Upper lobe of right lung (tissue), 1 donor: ENCODE results near the gene MT2A. TPM values are rescaled to one million over a fixed set of nuclear protein-coding genes. Genes with fewer than 3 reads are reported as not detected.

Experiments
- ATAC-seq: fragments of 200-7000 bp; cut with Tn5 transposase; one replicate; pipeline ENCODE4 v1.9.1; 2020; ENCODE audit warnings: mild to moderate bottlenecking, moderate library complexity
- DNase-seq: peaks from one replicate; pipeline ENCODE4 v3.0.0-alpha.2; 2020
- H3K27ac ChIP-seq: fragments of 200-600 bp; one replicate; pipeline ENCODE4 v1.8.0; 2022
- H3K27me3 ChIP-seq: fragments of 200-600 bp; one replicate; pipeline ENCODE4 v1.8.0; 2022; ENCODE audit warnings: mild to moderate bottlenecking
- H3K36me3 ChIP-seq: fragments of 200-600 bp; one replicate; pipeline ENCODE4 v1.8.0; 2022
- H3K4me1 ChIP-seq: fragments of 200-600 bp; one replicate; pipeline ENCODE4 v1.8.0; 2022
- H3K4me3 ChIP-seq: fragments of 200-600 bp; one replicate; pipeline ENCODE4 v1.8.0; 2022; ENCODE audit warnings: mild to moderate bottlenecking
- H3K9me3 ChIP-seq: fragments of 200-600 bp; one replicate; pipeline ENCODE4 v1.8.0; 2022
- CTCF ChIP-seq: fragments of 200-600 bp; IDR thresholded peaks from one replicate; pipeline ENCODE4 v1.8.0; 2022; ENCODE audit warnings: antibody characterized with exemption
- intact Hi-C: fragments of 100-400 bp; cut with DNase I; formaldehyde crosslinking; loops from one replicate; pipeline ENCODE4 v1.11.0; 2022
- long read RNA-seq: library from polyadenylated mRNA; unstranded; transcript quantifications from one replicate; pipeline ENCODE4 v2.0.0, GENCODE V29; 2021
- total RNA-seq: library from RNA; stranded (reverse); fragmentation: NEBNext Ultra II Directional; extraction: Animal tissue kit (Norgen Biotek cat#: 25700); gene quantifications from one replicate; pipeline ENCODE4 v1.2.1, GENCODE V29; 2021
- donor health status: DM: no; HTN: yes; CAD: no; lungs with severe emphysema.

Gene MT2A
- total RNA-seq, result 349 TPM
- long read RNA-seq, transcript MT2A-201 (3 exons, 786 nt), result major isoform, 22 of 25 reads
- long read RNA-seq, partial matches to known transcripts, result 0 of 25 reads
- long read RNA-seq, other reads (novel, unspliced or antisense), result 0 of 25 reads

- Histone ChIP-seq H3K36me3 (no peaks in the 10 kb centered on the region), H3K27me3 (no peaks in the 10 kb centered on the region), H3K4me1 (peaks cover 39% of the 10 kb centered on the region), H3K9me3 (no peaks in the 10 kb centered on the region), H3K4me3 (peak within 1 kb of the TSS; percentile 75), H3K27ac (peak within 1 kb of the TSS; percentile 97)
- no peak for TF ChIP-seq CTCF
- ATAC-seq (peak; percentile 91), DNase-seq (peak; percentile 98)
- intact Hi-C loops, result no loop called here
Observed at GRCh38 chr16:56608043-56608875, at the start of gene MT2A. Gene MT2A, plus strand, starts transcription at chr16:56608584. Its CDS starts 72 bp downstream, at chr16:56608656.

- ATAC-seq (no peak), DNase-seq (no peak)
- H3K36me3 ChIP-seq, result no peaks in the 10 kb centered on the region
- H3K9me3 ChIP-seq, result no peaks in the 10 kb centered on the region
- no peak for TF ChIP-seq CTCF
- H3K27ac ChIP-seq, result no peak overlapping the region
- H3K4me3 ChIP-seq, result no peak overlapping the region
- no peaks in the 10 kb centered on the region for H3K4me1 ChIP-seq
- peaks cover 5% of the 10 kb centered on the region for H3K27me3 ChIP-seq
- intact Hi-C loops, result no loop called here
Observed at GRCh38 chr16:56559109-56559508, 49.3 kb upstream of the MT2A start.

- H3K4me1 ChIP-seq, result no peaks in the 10 kb centered on the region
- DNase-seq, result no peak
- no peaks in the 10 kb centered on the region for H3K9me3 ChIP-seq
- H3K27me3 ChIP-seq, result peaks cover 5% of the 10 kb centered on the region
- no peak for TF ChIP-seq CTCF
- intact Hi-C loops, result no loop called here
- no peak overlapping the region for H3K4me3 ChIP-seq
- ATAC-seq, result no peak
- no peak overlapping the region for H3K27ac ChIP-seq
- H3K36me3 ChIP-seq, result no peaks in the 10 kb centered on the region
Observed at GRCh38 chr16:56560447-56560846, 47.9 kb upstream of the MT2A start.

GRCh38 chr16:56561126-56561525, 47.3 kb upstream of the MT2A start:
- intact Hi-C loops, result no loop called here

GRCh38 chr16:56564793-56565477, 43.4 kb upstream of the MT2A start, which contains the start of gene MT4:
Gene MT4, plus strand, starts transcription at chr16:56565073. Its CDS starts 56 bp downstream, at chr16:56565129.
- DNase-seq, result no peak
- H3K27ac ChIP-seq, result no peak within 1 kb of the TSS
- no peak within 1 kb of the TSS for H3K4me3 ChIP-seq
- no peaks in the 10 kb centered on the region for H3K27me3 ChIP-seq
- TF ChIP-seq CTCF, result no peak
- H3K4me1 ChIP-seq, result no peaks in the 10 kb centered on the region
- intact Hi-C loops, result no loop called here
- no peaks in the 10 kb centered on the region for H3K36me3 ChIP-seq
- ATAC-seq, result peak; percentile 8
- no peaks in the 10 kb centered on the region for H3K9me3 ChIP-seq

More at GRCh38 chr16:56561126-56561525, 47.3 kb upstream of the MT2A start:
- ATAC-seq (no peak), DNase-seq (no peak)
- Histone ChIP-seq H3K4me3 (no peak overlapping the region), H3K9me3 (no peaks in the 10 kb centered on the region), H3K27me3 (no peaks in the 10 kb centered on the region), H3K27ac (no peak overlapping the region), H3K4me1 (no peaks in the 10 kb centered on the region), H3K36me3 (no peaks in the 10 kb centered on the region)
- no peak for TF ChIP-seq CTCF
